ENCODE measurements around the gene CEP350.

GRCh38 chr1:179930867-179931266 is 23.7 kb upstream of the CEP350 start:
- TF ChIP-seq CTCF (optimal IDR thresholded peaks at IDR 0.05 in 1 of 3, IDR thresholded peaks at IDR 0.05 in 1 of 3, conservative IDR thresholded peaks at IDR 0.05 in 1 of 3; ENCODE audit: extremely low read depth in 1 of 3, insufficient read depth in 2 of 3, low read length in 3 of 3) (no peak), EZH2 (IDR thresholded peaks at IDR 0.05; ENCODE audit: low read length) (no peak)

Measured in keratinocyte (primary cell).